Left lung (tissue), 10 donors: ENCODE results near the gene IGSF23. TPM values are rescaled to one million over a fixed set of nuclear protein-coding genes. Genes with fewer than 3 reads are reported as not detected.

Source experiments
- ATAC-seq: fragments of 200-7000 bp; cut with Tn5 transposase; one replicate; pipeline ENCODE4 v1.9.1; 2020; ENCODE audit warnings: moderate library complexity
- DNase-seq, 4 donors: peaks; one replicate each; pipeline ENCODE4 v3.0.0-alpha.2; 2013 to 2020
- H3K27ac ChIP-seq, 2 donors: fragments of 200-600 bp; sonication (generic) in 1 of 2; one replicate each; pipeline versions ENCODE4 v1.5.0 to v1.8.0; 2020 to 2021
- H3K27me3 ChIP-seq, 2 donors: fragments of 200-600 bp; sonication (generic) in 1 of 2; one replicate each; pipeline versions ENCODE4 v1.5.0 to v1.8.0; 2020 to 2021
- H3K36me3 ChIP-seq, 2 donors: fragments of 200-600 bp; sonication (generic) in 1 of 2; one replicate each; pipeline versions ENCODE4 v1.5.0 to v1.8.0; 2020 to 2021
- H3K4me1 ChIP-seq, 2 donors: fragments of 200-600 bp; one replicate each; pipeline ENCODE4 v1.8.0; 2021
- H3K4me3 ChIP-seq, 2 donors: fragments of 200-600 bp; sonication (generic) in 1 of 2; one replicate each; pipeline versions ENCODE4 v1.5.0 to v1.8.0; 2020 to 2021; ENCODE audit warnings: mild to moderate bottlenecking in 1 of 2
- H3K9me3 ChIP-seq, 2 donors: fragments of 200-600 bp; sonication (generic) in 1 of 2; one replicate each; pipeline versions ENCODE4 v1.5.0 to v1.8.0; 2020 to 2021
- intact Hi-C, 2 donors: fragments of 100-400 bp; cut with DNase I; formaldehyde crosslinking; loops; one replicate each; pipeline versions ENCODE4 v1.11.2 to v1.14.2; 2022
- polyA plus RNA-seq, 6 donors: library from polyadenylated mRNA; unstranded; fragments of 120-200 nt; gene quantifications; one replicate each; pipeline ENCODE4 v1.2.1, GENCODE V29; 2013; ENCODE audit not compliant: insufficient read length in 6 of 6
- total RNA-seq, 2 donors: library from RNA; stranded (reverse); fragmentation: NEBNext Ultra II Directional; extraction: Animal tissue kit (Norgen Biotek cat#: 25700); gene quantifications; one replicate each; pipeline ENCODE4 v1.2.1, GENCODE V29; 2021
- TF ChIP-seq, protein P1 (sequence below), 2 donors: fragments of 200-600 bp; sonication (generic) in 1 of 2; IDR thresholded peaks; one replicate each; pipeline versions ENCODE4 v1.5.0 to v1.8.0; 2021; ENCODE audit warnings: antibody characterized with exemption in 2 of 2
- donor health status: DM: no; HTN: yes; CAD: no.
- donor health status: DM: no; HTN: no; CAD: no.

The IGSF23 gene
- total and polyA plus RNA-seq, 8 donors, result 0.17 to 0.18 TPM; not detected in 6

DNA sequence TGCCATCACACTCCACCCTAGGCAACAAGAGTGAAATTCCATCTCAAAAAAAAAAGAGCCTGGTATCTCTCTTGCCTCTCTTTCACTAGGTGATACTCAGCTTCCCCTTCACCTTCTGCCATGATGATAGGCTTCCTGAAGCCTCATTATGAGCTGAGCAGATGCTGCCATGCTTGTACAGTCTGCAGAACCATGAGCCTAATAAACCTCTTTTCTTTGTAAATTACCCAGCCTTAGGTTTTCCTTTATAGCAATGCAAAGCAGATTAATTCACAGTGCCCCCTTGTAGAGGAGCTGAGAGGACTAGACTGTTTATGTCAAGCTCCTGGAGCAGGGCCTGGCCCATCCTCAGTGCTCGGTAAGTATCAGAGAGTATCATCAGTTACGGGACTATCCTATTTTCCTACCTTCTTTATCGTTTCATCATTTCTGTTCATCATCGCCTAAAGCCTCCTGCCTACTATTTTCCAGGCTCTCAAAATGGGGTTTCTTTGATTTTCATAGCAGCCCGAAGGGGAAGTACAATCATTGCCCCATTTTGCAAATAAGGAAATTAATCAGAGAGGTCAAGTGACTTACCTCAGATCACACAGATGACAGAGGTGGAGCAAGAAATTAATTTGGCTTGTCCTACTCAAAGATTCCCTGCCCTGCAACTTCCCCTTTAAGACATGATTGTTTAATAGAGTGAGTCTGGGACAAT lies 33.5 kb upstream of the IGSF23 start:
- no peaks in the 10 kb centered on the region for H3K9me3 ChIP-seq
- no peaks in the 10 kb centered on the region for H3K4me1 ChIP-seq
- DNase-seq (no peak), ATAC-seq (no peak)
- intact Hi-C loops, result loop anchor here in 1 of 2 donors (5.0 kb wide), 1 partner anchor 77 kb away; no protein-coding TSS in a partner anchor
- no peak overlapping the region for H3K4me3 ChIP-seq
- TF ChIP-seq, protein P1, sequence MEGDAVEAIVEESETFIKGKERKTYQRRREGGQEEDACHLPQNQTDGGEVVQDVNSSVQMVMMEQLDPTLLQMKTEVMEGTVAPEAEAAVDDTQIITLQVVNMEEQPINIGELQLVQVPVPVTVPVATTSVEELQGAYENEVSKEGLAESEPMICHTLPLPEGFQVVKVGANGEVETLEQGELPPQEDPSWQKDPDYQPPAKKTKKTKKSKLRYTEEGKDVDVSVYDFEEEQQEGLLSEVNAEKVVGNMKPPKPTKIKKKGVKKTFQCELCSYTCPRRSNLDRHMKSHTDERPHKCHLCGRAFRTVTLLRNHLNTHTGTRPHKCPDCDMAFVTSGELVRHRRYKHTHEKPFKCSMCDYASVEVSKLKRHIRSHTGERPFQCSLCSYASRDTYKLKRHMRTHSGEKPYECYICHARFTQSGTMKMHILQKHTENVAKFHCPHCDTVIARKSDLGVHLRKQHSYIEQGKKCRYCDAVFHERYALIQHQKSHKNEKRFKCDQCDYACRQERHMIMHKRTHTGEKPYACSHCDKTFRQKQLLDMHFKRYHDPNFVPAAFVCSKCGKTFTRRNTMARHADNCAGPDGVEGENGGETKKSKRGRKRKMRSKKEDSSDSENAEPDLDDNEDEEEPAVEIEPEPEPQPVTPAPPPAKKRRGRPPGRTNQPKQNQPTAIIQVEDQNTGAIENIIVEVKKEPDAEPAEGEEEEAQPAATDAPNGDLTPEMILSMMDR (IDR thresholded peaks at IDR 0.05), result no peak
- H3K27ac ChIP-seq, result no peak overlapping the region
- no peaks in the 10 kb centered on the region for H3K36me3 ChIP-seq
- H3K27me3 ChIP-seq, result no peaks in the 10 kb centered on the region

DNA sequence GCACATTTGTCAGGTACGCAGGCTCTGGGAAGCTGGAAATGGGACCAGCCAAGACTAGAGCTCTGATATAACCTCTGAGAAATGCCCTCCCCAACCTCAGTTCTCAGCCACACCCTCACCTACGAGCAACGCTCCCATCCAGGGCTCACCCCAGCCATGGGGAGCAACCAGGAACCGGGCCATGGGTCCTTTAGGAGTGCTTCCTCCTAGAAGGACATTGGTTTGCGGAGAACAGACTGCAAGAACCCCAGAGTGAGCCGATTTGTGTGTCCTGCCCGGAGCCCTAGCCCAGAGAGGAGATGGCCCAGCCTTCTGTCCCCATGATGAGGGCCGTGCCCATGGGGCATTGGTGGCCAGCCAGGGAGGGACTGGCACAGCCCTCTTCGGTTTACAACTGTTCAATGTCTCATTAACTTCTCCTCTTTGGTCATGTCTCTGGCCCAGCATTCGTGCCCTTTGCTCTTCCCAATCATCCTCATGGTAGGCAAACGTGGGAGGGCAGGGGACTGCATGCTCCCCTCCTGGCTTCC lies 32.9 kb upstream of the IGSF23 start:
- Histone ChIP-seq H3K27ac (no peak overlapping the region), H3K4me3 (no peak overlapping the region), H3K36me3 (no peaks in the 10 kb centered on the region), H3K9me3 (no peaks in the 10 kb centered on the region), H3K4me1 (no peaks in the 10 kb centered on the region), H3K27me3 (no peaks in the 10 kb centered on the region)
- ATAC-seq, result no peak
- intact Hi-C loops, result no loop called here
- DNase-seq, result no peak
- TF ChIP-seq, protein P1 (IDR thresholded peaks at IDR 0.05), result no peak

DNA sequence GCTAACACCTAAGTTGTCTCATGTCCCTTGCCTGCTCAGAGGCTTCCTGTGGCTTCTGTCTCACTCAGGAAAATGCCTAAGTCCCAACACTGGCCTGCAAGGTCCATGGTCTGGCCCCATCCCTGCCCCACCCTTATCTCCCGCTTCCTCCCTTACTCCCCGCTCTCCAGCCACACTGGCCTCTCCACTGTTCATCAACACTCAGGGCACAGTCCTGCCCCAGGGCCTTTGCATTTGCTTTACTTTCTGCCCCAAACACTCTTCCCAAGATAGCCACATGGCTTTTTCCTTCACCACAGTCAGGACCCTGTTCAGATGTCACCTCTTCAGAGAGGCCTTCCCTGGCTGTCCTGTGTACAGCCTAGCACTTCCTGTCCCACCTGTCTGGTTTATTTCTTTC lies 32.1 kb upstream of the IGSF23 start:
- intact Hi-C loops, result no loop called here
- Histone ChIP-seq H3K27ac (no peak overlapping the region), H3K36me3 (no peaks in the 10 kb centered on the region), H3K9me3 (no peaks in the 10 kb centered on the region), H3K4me1 (no peaks in the 10 kb centered on the region), H3K4me3 (no peak overlapping the region), H3K27me3 (no peaks in the 10 kb centered on the region)
- ATAC-seq, result no peak
- no peak for DNase-seq
- TF ChIP-seq, protein P1 (IDR thresholded peaks at IDR 0.05), result no peak

DNA sequence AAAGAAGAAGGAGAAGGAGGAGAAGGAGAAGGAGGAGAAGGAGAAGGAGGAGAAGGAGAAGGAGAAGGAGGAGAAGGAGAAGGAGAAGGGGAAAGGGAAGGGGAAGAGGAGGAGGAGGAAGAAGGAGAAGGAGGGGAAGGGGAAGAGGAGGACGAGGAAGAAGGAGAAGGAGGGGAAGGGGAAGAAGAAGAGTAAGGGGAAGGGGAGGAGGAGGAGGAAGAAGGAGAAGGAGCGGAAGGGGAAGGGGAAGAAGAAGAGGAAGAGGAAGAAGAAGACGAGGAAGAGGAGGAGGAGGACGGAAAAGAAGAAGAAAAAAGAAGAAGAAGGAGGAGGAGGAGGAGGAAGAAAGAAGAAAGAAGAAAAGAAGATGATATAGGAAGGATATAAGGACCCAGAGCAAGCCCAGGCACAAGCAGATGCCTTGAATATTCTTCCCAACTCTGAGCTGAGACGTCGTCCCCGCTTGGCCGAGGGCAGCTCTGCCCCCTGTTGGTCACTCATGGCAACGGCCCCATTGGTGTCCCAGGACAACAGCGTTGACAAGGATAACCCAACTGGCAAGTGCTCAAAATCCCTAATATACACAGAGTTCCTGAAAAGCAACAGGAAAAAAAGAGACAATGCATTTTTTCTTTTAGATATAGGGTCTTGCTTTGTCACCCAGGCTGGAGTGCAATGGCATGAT lies 30.6 kb upstream of the IGSF23 start:
- DNase-seq (no peak), ATAC-seq (peak; percentile 73)
- H3K4me3 ChIP-seq, result no peak overlapping the region
- H3K27me3 ChIP-seq, result no peaks in the 10 kb centered on the region
- no peaks in the 10 kb centered on the region for H3K36me3 ChIP-seq
- intact Hi-C loops, result no loop called here
- no peaks in the 10 kb centered on the region for H3K9me3 ChIP-seq
- H3K4me1 ChIP-seq, result peaks cover 0 to 7% of the 10 kb centered on the region in 2 donors
- H3K27ac ChIP-seq, result no peak overlapping the region
- TF ChIP-seq, protein P1 (IDR thresholded peaks at IDR 0.05), result peak; percentile 46 to 50
